Activated naive CD4-positive, alpha-beta T cell treated with anti-CD3 and anti-CD28 coated beads, Interleukin-2, amount 10 ng/mL, durations not matched to agents 7 days and 5 days (primary cell): ENCODE measurements around the gene MED8.
A peak's percentile ranks its signal among the peaks of the same experiment; 100 is the strongest.

Experiments
- CTCF ChIA-PET: fragments of 350-600 bp; sonication (Branson Sonifier 250); formaldehyde crosslinking; loops from one replicate; lab custom pipeline; 2021; ENCODE audit warnings: antibody characterized with exemption; lab: Charles Lee
- DNase-seq: peaks from one replicate; pipeline ENCODE4 v3.0.0-alpha.2; 2020
- H3K27ac Mint-ChIP-seq: one replicate; pipeline ENCODE4 v1.8.0; 2021; ENCODE audit warnings: mild to moderate bottlenecking, moderate library complexity, mixed read lengths
- H3K27me3 Mint-ChIP-seq: one replicate; pipeline ENCODE4 v1.8.0; 2021; ENCODE audit warnings: mild to moderate bottlenecking, mixed read lengths
- H3K36me3 Mint-ChIP-seq: one replicate; pipeline ENCODE4 v1.8.0; 2021; ENCODE audit warnings: mixed read lengths
- H3K4me1 Mint-ChIP-seq: one replicate; pipeline ENCODE4 v1.8.0; 2021; ENCODE audit warnings: mixed read lengths
- H3K4me3 Mint-ChIP-seq: one replicate; pipeline ENCODE4 v1.8.0; 2021; ENCODE audit warnings: mild to moderate bottlenecking, moderate library complexity, mixed read lengths
- H3K9me3 Mint-ChIP-seq: one replicate; pipeline ENCODE4 v1.8.0; 2021; ENCODE audit warnings: mixed read lengths

The MED8 gene, protein sequence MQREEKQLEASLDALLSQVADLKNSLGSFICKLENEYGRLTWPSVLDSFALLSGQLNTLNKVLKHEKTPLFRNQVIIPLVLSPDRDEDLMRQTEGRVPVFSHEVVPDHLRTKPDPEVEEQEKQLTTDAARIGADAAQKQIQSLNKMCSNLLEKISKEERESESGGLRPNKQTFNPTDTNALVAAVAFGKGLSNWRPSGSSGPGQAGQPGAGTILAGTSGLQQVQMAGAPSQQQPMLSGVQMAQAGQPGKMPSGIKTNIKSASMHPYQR

DNA sequence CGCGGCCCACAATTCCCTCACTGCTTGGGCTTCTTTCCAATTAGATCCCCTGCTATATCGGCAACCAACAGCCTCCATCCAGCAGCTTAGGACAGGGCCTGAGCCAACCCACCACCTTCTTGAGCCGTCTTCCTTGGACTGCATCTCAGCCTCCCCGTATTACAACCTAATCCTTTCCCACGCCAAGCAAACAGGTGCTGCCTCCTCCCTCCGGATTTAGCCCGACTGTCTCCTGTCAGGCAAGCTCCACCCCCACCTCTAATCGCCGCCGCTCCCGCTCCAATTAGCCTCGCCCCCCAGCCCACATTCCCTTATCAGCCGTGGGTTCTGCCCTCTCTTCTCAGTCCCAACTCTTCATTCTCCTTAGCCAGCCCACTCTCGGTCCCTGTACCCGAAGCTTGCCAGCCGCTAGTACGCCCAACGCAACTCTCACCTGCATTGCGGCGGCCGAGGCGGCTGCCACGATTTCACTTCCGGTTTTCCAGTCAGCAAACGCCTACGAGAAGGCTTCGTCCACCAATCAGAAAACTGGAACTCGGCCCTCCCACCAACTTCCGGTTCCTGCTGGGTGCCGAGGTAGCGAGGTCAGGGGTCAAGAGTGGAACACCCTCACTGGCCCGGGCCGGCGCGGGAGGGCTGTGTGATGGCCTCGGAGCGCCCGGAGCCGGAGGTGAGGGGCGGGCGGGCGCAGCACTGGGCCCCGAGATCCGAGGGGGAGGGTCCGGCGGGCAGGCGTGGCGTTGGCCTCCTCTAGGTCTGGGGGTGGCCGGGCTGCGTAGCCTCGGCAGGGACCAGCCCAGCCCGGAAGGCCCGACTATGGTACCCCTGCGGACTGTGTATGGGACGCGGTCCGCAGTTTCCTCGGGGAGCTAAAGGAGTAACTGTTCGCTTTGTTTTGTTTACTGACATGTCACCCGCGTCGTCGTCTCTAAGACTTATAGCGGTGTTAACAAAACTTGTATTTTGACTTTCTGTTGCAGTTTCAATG is at the start of gene MED8, which contains the start of gene SZT2:
Gene MED8 (minus strand): TSS at position 475 of the 988 bp plus-strand sequence. CDS start 36 bp downstream, at position 439.
Gene SZT2 (plus strand): TSS at position 574 of the 988 bp plus-strand sequence. CDS start 70 bp downstream, at position 644.
- no peaks in the 10 kb centered on the region for H3K9me3 Mint-ChIP-seq
- peak; percentile 96 for DNase-seq
- H3K4me1 Mint-ChIP-seq = peaks cover 41% of the 10 kb centered on the region
- peaks cover 3% of the 10 kb centered on the region for H3K27me3 Mint-ChIP-seq
- peaks cover 30% of the 10 kb centered on the region for H3K36me3 Mint-ChIP-seq
- CTCF ChIA-PET = interaction anchor here (1.0 to 1.8 kb wide), 5 partner anchors 13 to 163 kb away, joined by 4 to 7 read pairs (median 6); partner anchors contain the start of gene CDC20
- peak within 1 kb of the TSS; percentile 99 for H3K4me3 Mint-ChIP-seq
- peak within 1 kb of the TSS; percentile 95 for H3K27ac Mint-ChIP-seq

DNA sequence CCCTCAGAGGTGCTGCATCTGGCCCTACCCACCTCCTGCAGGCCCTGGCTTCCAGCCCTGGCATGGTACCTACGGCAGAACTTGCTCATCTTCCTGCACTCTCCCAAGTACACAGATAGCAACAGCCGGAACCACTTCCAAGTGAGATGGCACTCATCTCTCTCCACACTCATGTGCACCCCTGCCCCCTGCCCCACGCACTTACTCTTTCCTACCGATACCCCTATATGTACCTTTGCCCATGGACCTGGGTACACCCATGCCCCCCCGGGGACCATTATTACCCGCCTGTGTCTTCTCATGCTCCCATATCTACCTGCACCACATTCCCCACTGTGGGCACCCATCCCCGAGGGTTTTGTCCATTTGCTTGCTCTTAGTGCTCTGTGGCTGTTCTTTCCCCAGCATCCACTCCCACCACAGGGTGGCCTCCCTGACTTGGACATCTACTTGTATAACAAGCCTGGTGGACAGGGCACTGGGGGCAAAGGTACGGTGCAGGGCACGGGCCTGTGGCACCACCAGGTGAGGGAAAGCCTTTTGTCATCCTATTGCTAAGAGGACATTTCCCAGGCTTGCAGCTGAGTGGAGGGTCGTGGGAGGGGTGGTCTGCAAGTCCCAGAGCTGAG is 49.5 kb upstream of the MED8 start:
- Mint-ChIP-seq H3K36me3 (peaks cover 34% of the 10 kb centered on the region), H3K27me3 (no peaks in the 10 kb centered on the region), H3K4me1 (peaks cover 5% of the 10 kb centered on the region), H3K27ac (no peak overlapping the region), H3K4me3 (no peak overlapping the region), H3K9me3 (no peaks in the 10 kb centered on the region)
- no peak for DNase-seq
- CTCF ChIA-PET = interaction anchor here (1.6 kb wide), 1 partner anchor 23 kb away, joined by 3 read pairs; no protein-coding TSS in a partner anchor

DNA sequence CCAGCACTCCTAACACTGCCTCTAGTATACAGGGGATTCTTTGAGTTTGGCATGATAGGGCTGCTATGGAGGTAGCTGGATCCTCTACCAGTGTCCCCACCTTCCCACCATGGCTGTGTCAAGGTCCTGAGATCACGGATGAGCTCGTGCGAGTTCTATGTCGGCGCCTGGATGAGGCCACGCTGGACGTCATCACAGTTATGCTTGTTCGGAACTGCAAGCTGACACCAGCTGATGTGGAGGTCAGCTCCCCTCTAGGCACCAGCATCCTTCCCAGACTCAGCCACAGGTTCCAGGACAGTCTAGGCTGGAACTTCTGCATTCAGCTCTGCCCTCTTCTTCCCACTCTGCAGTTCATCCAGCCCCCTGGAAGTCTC is 49.0 kb upstream of the MED8 start:
- Mint-ChIP-seq H3K27ac (no peak overlapping the region), H3K4me1 (peaks cover 5% of the 10 kb centered on the region), H3K36me3 (peaks cover 32% of the 10 kb centered on the region), H3K4me3 (no peak overlapping the region), H3K9me3 (no peaks in the 10 kb centered on the region), H3K27me3 (no peaks in the 10 kb centered on the region)
- no peak for DNase-seq
- CTCF ChIA-PET = no interaction called here

DNA sequence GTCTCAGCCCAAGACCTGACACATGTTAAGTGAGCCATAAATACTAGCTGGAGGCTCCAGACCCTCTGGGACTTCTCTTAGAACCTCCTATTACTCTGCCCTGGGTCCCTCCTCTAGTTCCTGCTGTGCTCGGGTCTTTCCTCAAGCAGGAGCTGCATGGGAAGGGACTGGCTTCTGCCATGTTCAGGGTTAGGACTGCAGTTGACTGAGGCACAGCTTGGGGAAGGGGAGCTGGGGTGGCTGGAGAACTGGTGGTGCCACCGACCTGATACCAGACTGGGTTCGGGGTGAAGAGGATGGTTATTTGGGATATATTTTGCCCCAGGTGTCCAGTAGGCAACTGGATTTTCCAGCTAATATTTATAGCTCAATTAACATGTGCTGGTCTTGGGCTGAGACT is 48.4 kb upstream of the MED8 start:
- peaks cover 5% of the 10 kb centered on the region for H3K4me1 Mint-ChIP-seq
- no peak overlapping the region for H3K27ac Mint-ChIP-seq
- CTCF ChIA-PET = no interaction called here
- H3K27me3 Mint-ChIP-seq = no peaks in the 10 kb centered on the region
- H3K9me3 Mint-ChIP-seq = no peaks in the 10 kb centered on the region
- DNase-seq = no peak
- H3K4me3 Mint-ChIP-seq = no peak overlapping the region
- peaks cover 31% of the 10 kb centered on the region for H3K36me3 Mint-ChIP-seq

DNA sequence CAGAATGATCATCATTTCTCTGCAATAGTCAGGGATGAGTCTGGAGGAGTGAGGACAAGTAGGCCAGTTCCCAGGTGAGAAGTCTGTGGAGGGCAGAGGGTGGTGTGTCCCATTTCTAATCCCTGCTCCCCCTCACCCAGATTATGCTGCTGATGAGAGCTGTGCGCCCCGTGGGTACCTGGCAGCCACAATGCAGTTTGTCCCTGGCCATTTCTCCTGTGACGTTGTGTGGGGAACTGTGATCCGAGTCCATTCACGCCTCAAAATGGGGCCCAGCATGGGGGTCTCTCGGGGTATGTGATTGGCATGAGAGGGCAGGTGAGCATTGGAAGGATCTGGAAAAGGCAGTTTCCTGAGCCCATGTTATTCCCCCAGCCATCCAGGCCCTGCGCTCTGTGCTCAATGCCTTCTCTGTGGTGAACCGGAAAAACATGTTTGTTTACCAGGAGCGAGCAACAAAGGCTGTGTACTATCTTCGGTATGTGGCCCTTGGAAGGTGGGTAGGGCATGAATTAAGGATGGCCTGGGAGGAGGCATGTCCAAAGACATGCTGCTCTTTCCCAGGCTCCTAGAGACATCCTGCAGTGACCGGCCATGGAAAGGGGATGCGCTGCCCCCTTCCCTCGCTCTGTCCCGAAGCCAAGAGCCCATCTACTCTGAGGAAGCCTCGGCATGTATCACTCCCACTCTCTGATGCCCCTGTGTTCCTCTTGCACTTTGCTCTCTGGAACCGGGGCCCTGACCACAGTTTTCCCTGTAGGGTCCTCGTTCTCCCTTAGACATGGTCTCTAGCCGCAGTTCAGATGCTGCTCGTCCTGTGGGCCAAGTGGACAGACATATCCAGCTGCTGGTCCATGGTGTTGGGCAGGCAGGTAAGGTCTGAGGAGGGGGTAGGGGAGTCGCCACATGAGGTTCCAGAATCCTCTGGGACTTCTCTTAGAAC is 47.7 kb upstream of the MED8 start:
- H3K4me1 Mint-ChIP-seq = peaks cover 5% of the 10 kb centered on the region
- no peak overlapping the region for H3K4me3 Mint-ChIP-seq
- CTCF ChIA-PET = no interaction called here
- peaks cover 24% of the 10 kb centered on the region for H3K36me3 Mint-ChIP-seq
- no peaks in the 10 kb centered on the region for H3K9me3 Mint-ChIP-seq
- DNase-seq = no peak
- no peak overlapping the region for H3K27ac Mint-ChIP-seq
- H3K27me3 Mint-ChIP-seq = no peaks in the 10 kb centered on the region

DNA sequence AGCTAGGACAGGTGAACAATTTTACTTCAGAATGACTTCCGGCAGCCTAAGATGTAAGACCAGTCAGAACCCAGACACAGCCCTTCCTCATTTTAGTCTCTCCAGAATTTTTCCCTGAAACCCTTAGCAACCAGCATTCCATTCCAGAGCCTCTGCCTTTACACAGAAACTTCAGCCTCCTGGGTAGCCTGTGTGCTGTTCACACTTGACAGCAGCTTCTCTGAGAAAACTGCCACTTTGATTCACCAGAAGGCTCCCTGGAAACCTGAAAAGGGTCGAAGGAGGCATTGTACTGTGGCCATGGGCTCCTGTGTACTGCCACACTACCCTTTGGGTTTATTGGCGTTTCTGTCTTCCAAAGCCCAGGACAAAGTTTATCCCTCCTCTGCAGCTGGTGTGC is 46.8 kb upstream of the MED8 start:
- no peaks in the 10 kb centered on the region for H3K27me3 Mint-ChIP-seq
- peaks cover 5% of the 10 kb centered on the region for H3K4me1 Mint-ChIP-seq
- H3K9me3 Mint-ChIP-seq = no peaks in the 10 kb centered on the region
- DNase-seq = no peak
- CTCF ChIA-PET = interaction anchor here (0.7 kb wide), 1 partner anchor 22 kb away, joined by 3 read pairs; no protein-coding TSS in a partner anchor
- H3K27ac Mint-ChIP-seq = no peak overlapping the region
- H3K4me3 Mint-ChIP-seq = no peak overlapping the region
- H3K36me3 Mint-ChIP-seq = peaks cover 22% of the 10 kb centered on the region

DNA sequence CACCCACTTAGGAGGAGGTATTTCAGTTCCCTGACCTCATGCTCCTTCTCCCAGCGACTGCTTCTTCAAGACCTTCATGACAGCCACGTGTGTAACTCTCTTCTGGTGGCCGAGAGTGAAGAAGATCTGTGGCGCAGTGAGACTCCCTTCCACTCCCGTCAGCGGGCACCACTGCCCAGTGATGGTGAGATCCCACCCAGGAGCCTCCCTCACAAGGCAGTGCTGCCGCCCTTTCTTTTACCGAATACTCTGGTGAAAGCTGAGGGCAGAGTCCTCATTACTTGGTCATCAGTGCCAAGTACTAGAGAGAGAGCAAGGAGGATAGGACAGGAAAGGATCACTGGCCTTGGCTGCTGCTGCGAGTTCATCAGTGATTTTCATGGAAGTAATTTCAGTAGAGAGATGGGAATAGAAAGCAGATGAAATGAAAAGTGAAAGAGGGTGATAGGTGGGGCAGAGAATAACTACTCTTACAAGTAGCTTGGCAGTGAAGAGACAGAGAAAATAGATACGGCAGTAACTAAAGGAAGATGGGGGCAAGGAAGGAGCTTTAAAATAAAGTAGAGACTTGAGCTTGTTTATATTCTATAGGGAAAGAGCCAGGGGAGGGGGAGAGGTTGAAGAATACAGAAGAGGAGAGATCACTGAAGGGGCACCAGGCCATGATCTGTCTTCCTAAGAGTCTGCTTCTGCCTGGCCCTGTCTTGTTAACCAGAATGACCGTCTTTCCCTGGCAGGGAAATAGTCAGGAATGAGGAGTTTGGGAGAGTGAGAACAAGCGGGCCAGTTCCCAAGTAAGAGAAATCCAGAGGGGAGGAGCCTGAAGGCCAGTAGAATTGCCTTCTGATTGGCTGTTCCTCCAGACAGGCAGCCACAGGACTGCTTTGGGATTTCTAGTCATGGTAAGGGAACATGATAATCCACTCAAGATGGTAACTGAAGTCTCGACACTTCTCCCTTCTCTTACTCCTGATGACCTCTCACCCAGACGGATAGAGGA is 45.8 kb upstream of the MED8 start:
- Mint-ChIP-seq H3K27ac (peak overlapping the region; percentile 24), H3K27me3 (no peaks in the 10 kb centered on the region), H3K36me3 (peaks cover 26% of the 10 kb centered on the region), H3K9me3 (no peaks in the 10 kb centered on the region), H3K4me1 (peaks cover 5% of the 10 kb centered on the region), H3K4me3 (no peak overlapping the region)
- CTCF ChIA-PET = interaction anchor here (0.7 kb wide), 1 partner anchor 21 kb away, joined by 3 read pairs; no protein-coding TSS in a partner anchor
- DNase-seq = peak; percentile 3

DNA sequence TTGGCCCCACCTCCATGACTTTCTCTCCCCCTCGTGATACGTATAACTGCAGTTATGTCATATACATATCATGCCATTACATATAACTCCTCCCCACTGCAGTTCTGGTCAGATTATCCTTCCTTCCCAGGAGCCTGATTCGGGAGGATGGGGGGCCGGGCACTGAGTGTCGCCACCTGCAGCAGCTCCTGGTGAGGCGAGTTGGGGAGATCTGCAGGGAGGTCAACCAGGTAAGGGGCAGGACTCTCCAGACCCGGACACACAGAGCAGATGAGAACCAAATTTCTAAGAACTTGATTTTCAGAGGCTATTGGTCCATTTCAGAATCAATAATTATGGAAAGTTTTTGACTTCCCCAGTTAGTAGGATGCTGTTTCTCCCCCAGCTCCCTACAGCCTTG is 44.7 kb upstream of the MED8 start:
- Mint-ChIP-seq H3K9me3 (no peaks in the 10 kb centered on the region), H3K36me3 (peaks cover 30% of the 10 kb centered on the region), H3K4me1 (peaks cover 5% of the 10 kb centered on the region), H3K4me3 (no peak overlapping the region), H3K27me3 (no peaks in the 10 kb centered on the region), H3K27ac (no peak overlapping the region)
- CTCF ChIA-PET = no interaction called here
- DNase-seq = no peak

DNA sequence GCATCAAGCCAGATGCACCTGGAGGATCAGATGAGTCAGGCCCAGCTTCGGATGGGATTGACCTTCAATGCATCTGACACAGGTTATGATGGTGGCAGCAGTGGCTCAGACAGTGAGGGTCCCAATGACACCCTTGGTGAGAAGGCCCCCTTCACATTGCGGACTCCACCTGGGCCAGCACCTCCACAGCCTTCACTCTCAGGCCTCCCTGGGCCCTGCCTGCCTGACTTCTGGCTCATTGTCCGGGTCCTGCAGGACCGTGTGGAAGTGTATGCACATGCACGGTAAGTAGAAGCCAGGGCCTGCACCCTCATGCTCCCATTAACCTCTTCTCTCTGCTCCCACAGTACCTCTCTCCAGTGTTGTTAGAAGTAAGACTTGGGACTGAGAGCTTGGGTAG is 43.3 kb upstream of the MED8 start:
- CTCF ChIA-PET = no interaction called here
- no peaks in the 10 kb centered on the region for H3K27me3 Mint-ChIP-seq
- DNase-seq = no peak
- peaks cover 5% of the 10 kb centered on the region for H3K4me1 Mint-ChIP-seq
- H3K27ac Mint-ChIP-seq = no peak overlapping the region
- no peak overlapping the region for H3K4me3 Mint-ChIP-seq
- peaks cover 28% of the 10 kb centered on the region for H3K36me3 Mint-ChIP-seq
- H3K9me3 Mint-ChIP-seq = no peaks in the 10 kb centered on the region

DNA sequence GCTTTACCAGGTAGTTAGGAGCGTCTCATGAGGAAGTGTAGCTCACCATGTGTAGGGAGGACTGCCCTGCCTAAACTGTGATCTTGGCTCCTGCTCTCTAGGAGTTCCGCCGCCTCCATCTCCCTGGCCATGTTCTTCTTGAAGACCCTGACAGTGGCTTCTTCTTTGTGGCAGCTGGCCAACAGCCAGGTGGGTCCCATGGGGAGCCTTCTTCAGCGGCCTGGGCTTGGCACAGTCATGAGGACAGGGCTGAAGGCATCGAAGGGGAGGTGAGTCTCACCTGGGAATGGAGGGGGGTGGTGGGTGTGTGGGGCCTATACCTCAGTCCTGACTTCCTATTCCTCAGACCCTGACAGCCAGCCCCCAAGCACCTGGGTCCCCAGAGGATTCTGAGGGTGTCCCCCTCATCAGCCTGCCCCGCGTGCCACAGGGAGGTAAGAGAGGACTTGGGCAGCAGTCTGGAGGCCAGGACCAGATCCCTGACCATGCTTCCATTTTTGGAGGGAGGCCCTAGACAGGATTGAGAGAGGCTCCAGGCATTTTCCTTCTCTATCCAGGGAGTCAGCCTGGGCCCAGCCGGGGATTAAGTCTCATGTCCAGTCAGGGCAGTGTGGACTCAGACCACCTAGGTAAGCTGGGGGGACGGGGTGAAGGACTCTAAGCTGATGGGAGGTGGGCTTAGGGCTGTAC is 42.7 kb upstream of the MED8 start:
- CTCF ChIA-PET = no interaction called here
- H3K27me3 Mint-ChIP-seq = no peaks in the 10 kb centered on the region
- H3K4me3 Mint-ChIP-seq = no peak overlapping the region
- peaks cover 28% of the 10 kb centered on the region for H3K36me3 Mint-ChIP-seq
- DNase-seq = no peak
- no peak overlapping the region for H3K27ac Mint-ChIP-seq
- peaks cover 5% of the 10 kb centered on the region for H3K4me1 Mint-ChIP-seq
- no peaks in the 10 kb centered on the region for H3K9me3 Mint-ChIP-seq

DNA sequence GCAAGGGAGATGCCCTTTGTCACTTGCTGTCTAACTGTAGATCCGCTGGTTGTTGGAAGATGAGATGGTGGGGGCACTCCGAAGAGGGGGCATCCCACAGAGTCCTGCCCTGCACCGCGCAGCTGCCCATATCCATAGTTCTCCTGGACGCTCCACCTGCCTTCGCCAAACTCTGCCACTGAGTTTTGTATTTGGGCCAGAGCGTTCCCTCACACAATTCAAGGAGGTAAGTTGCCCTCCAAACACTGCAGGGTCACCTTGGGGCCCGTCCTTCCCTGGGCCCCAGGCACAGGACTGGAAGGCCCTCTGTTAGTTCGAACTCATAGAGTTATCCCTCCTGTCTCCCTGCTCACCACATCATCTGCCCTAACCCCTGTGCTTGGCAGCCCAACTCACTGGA is 42.1 kb upstream of the MED8 start:
- Mint-ChIP-seq H3K36me3 (peaks cover 34% of the 10 kb centered on the region), H3K9me3 (no peaks in the 10 kb centered on the region), H3K4me3 (no peak overlapping the region), H3K4me1 (peaks cover 5% of the 10 kb centered on the region), H3K27ac (no peak overlapping the region), H3K27me3 (no peaks in the 10 kb centered on the region)
- DNase-seq = no peak
- CTCF ChIA-PET = no interaction called here

DNA sequence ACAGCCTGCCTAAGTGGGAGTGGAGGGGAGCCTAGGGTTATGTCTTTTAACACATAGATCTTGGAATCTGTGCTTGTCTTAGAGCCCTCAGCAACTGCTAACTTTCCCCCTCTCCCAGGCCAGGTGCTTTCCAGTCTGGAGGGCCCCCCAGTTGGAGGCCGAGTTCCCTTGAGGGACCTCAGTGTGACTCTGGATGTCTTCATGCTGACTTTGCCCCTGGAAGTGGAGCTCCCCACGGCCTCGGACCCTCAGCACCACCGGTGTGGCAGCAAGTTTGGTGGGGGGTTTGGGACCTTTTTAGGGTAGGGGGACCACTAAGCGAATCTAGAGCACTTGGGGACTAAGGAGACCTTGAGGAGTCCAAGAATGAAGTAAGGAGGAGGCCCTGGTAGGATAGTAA is 41.2 kb upstream of the MED8 start:
- DNase-seq = no peak
- Mint-ChIP-seq H3K27me3 (no peaks in the 10 kb centered on the region), H3K9me3 (no peaks in the 10 kb centered on the region), H3K36me3 (peaks cover 35% of the 10 kb centered on the region), H3K4me1 (peaks cover 5% of the 10 kb centered on the region), H3K4me3 (no peak overlapping the region), H3K27ac (no peak overlapping the region)
- CTCF ChIA-PET = no interaction called here
